ENCODE measurements around the gene GPX6.
A peak's percentile ranks its signal among the peaks of the same experiment; 100 is the strongest.
"Not testable (repeated sequence)": the region's sequence is repeated elsewhere in the genome, so short reads cannot be mapped to it uniquely, and the experiment has no call there.

GPX6 gene

DNA sequence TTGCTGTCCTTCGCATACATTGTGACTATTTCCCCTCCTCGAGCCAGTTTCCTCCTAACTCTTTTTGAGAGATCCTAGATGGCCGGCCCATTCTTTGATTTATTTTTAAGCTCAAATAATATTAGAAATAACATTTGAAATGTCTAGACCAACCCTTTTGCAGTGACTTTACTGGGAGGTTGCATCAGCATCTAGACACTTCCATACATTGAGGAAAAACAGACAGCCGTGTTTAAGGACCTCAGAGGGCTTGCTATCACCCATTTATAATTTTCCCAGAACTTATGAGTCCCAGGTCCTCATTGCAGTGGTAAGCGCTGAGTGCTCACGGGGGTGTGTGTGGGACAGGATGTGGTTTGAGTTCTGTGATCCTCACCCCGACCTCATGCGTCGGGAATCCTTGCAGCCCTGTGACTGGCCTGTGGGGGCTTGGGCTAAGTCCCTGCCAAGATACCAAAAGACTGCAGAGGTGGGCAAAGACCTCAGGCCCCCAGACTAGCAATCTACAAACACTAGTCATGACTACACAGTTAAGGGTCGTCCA lies 10.0 kb upstream of the GPX6 start, which contains the start of gene GPX5:
GPX5 (plus strand) TSS at position 386 of the 544 bp plus-strand sequence; CDS start at position 519, 133 bp downstream.
- DNase-seq: no peak

DNA sequence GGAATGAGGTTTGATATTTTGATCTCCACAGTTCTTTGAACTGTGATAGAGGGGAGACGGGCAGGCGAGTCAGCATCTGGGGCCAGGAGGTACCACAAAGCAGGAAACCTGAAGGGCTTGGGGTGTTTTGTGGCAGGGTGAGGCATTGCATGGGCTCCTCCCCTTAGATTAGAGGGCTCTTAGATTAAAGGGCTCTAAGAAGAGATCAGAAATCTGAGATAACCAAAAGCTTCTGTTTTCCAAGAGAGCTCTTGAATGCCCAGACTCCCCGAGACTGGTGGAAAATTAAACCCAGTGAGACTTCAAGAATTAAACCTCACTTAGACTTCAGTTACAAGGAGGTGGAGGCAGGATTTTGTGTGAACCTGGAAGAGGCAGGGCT lies 7.6 kb upstream of the GPX6 start:
- DNase-seq: no peak

GRCh38 chr6:28522594-28523240 lies 7.1 kb upstream of the GPX6 start:
- DNase-seq: no peak

GRCh38 chr6:28517964-28518363 lies 2.4 kb upstream of the GPX6 start:
- DNase-seq: no peak

GRCh38 chr6:28512387-28512786 lies 3.2 kb downstream of the GPX6 start:
- DNase-seq: not testable (repeated sequence)

DNA sequence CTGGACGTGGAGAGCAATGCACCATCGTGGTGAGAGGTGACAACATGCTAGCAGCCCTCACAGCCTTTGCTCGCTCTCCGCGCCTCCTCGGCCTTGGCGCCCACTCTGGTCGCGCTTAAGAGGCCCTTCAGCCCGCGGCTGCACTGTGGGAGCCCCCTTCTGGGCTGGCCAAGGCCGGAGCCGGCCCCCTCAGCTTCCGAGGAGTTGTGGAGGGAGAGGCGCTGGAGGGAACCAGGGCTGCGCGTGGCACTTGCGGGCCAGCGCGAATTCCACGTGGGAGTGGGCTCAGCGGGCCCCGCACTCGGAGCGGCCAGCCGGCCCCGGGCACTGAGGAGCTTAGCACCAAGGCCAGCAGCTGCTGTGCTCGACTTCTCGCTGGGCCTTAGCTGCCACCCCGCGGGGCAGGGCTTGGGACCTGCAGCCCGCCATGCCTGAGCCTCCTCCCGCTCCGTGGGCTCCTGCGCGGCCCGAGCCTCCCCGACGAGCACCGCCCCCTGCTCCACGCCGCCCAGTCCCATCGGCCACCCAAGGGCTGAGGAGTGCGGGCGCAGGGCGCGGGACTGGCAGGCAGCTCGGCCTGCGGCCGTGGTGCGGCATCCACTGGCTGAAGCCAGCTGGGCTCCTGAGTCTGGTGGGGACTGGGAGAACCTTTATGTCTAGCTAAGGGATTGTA lies 3.8 kb downstream of the GPX6 start:
- DNase-seq: no peak

DNA sequence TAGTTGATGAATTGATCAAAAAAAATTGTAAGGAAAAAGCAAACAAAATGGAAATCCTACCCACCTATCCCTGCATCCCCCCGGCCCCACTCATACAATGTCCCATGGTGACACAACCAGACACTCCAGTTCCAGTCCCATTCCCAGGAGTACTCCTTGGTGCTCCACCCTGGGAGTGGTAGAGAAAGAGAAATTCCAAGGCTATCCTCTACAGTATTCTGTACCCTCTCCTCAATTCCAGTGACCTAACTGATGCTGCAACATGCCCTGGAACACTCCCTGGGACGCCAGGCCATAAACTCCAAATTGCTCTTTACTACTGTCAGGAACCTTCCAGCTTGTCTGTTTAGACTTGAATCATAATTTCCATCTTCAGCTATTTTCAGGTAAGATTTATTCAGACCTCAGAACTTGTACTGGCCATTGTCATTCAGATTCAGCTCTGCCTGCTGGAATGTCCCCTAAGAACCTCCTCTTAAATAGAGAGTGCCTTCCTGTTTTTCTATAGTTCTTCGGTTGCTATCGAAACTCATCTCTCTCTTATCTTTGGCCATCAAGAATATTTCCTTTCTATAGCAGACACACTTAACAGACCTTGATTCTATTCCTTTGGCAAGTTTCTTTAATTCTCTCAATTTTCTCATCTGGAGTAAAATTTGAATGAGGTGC lies 8.7 kb downstream of the GPX6 start:
- DNase-seq: no peak

GRCh38 chr6:28505733-28506132 lies 9.9 kb downstream of the GPX6 start:
- no peak for DNase-seq

GRCh38 chr6:28502709-28503305 lies 12.8 kb downstream of the GPX6 start:
- not testable (repeated sequence) for DNase-seq

DNA sequence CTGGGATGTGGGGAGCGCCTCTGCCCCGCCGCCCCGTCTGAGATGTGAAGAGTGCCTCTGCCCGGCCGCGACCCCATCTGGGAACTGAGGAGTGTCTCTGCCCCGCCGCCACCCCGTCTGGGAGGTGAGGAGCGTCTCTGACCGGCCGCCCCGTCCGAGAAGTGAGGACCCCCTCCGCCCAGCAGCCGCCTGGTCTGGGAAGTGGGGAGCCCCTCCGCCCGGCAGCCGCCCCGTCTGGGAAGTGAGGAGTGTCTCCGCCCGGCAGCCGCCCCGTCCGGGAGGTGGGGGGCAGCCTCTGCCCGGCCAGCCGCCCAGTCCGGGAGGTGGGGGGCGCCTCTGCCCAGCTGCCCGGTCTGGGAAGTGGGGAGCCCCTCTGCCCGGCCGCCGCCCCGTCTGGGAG lies 13.5 kb downstream of the GPX6 start:
- DNase-seq: not testable (repeated sequence)

DNA sequence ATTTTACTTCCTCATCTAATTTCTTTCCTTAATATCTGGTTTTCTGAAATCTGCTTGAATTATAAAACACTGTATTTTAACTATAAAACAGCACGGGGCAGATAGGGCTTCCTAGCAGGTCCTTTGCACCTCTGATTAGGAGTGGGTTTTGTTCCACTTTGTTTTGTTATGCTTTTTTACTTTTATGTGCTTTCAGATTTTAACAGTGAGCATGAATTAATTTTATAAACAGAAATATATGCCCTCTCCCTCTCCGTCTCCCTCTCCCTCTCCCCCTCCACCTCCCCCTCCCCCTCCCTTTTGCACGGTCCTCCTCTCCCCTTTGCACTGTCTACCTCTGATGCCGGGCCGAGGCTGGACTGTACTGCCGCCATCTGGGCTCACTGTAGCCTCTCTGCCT lies 14.3 kb downstream of the GPX6 start:
- DNase-seq: no peak

- DNase-seq: no peak
Observed at GRCh38 chr6:28497893-28498292, 17.7 kb downstream of the GPX6 start.

DNA sequence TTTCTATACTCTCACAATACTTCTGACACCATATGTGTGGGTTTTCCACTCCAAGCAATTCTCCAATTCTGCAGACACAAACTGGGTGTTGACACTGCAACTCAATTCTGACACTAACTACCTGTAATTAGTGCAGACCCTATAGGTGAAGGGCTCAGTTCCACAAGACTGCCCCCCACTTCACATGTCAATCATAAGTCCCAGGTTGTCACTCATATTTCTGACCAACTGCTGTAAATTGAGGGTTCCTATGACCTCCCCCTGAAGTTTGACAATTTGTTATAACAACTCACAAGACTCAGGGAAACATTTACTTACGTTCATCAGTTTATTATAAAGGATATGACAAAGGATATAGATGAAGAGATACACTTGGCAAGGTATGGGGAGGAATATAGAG lies 18.3 kb downstream of the GPX6 start:
- DNase-seq: no peak

- DNase-seq: no peak
Observed at GRCh38 chr6:28496099-28496779, 19.4 kb downstream of the GPX6 start.

DNA sequence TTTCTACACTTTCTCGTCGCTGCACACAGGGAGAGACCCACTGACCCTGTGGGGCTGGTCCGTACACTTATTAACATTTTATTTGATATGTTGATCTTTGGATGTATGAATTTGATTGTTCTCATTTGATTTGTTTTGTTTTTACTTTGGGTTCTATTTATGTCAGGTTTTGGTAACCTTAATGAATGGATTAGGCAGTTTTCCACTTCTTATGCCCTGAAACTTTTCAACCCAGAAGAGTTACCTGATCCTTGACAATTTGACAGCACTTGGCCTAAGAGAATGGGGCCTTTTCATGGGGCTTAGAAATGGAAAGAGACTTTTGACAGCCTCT lies 23.6 kb downstream of the GPX6 start:
- DNase-seq: no peak

GRCh38 chr6:28490205-28490890 lies 25.2 kb downstream of the GPX6 start:
- peak in 3 of 56 donors; percentile 14 to 17 (median 15) for DNase-seq

GRCh38 chr6:28489366-28490204 lies 26.0 kb downstream of the GPX6 start:
- DNase-seq: peak in 24 of 56 donors; percentile 2 to 36 (median 10)

DNA sequence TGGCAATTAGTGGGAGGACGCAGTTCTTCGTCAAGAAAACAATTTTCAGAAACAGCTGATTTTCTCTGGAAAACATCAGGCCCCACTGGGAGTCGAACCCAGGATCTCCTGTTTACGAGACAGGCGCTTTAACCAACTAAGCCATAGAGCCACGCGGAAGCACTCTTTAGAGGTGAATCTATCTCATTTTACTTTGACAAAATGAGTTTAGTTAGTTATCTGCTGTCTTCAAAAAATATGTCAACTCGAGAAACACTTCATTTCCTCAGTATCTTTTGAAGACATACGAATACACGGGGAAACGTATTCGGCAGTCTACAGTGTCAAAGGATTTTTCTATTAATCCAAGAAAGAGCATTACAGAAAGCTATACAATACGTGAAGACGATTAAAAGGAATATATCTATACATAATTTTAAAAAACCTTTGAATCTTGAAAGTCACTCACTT lies 26.7 kb downstream of the GPX6 start:
- peak in 18 of 56 donors; percentile 0 to 58 (median 6) for DNase-seq

- no peak for DNase-seq
Observed at GRCh38 chr6:28486988-28487742, 28.4 kb downstream of the GPX6 start.

Data from nucleus accumbens (tissue), 56 donors.